22Rv1 (cell line): ENCODE measurements around the gene CPNE2.

ENCODE experiments used
- ZFX ChIP-seq: fragments of 450-650 bp; IDR thresholded peaks from 2 replicates; pipeline ENCODE4 v1.6.1; 2017; ENCODE audit warnings: antibody characterized with exemption, borderline replicate concordance
- TF ChIP-seq, protein P1 (sequence below): fragments of 450-650 bp; IDR thresholded peaks from 2 replicates; pipeline ENCODE4 v1.5.1; 2017; ENCODE audit warnings: mild to moderate bottlenecking

DNA sequence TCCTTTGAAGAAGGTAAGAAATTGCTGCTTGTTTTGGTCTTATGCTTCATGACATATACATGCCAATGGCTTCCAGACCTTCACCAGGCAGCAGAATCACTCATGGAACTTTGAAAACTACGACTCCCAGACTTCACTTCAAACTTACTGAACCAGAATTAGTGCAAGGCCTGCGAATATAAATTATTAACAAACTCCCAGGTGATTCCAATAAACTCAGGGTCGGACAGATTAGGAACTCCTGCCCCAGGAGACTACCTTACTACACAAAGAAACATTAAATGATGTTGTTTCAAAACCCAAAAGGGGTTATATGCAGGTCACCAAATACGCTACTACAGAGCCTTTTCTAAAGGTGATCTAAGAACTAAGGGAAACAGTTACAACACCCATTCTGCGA lies 73.1 kb downstream of the CPNE2 start:
- TF ChIP-seq, protein P1, sequence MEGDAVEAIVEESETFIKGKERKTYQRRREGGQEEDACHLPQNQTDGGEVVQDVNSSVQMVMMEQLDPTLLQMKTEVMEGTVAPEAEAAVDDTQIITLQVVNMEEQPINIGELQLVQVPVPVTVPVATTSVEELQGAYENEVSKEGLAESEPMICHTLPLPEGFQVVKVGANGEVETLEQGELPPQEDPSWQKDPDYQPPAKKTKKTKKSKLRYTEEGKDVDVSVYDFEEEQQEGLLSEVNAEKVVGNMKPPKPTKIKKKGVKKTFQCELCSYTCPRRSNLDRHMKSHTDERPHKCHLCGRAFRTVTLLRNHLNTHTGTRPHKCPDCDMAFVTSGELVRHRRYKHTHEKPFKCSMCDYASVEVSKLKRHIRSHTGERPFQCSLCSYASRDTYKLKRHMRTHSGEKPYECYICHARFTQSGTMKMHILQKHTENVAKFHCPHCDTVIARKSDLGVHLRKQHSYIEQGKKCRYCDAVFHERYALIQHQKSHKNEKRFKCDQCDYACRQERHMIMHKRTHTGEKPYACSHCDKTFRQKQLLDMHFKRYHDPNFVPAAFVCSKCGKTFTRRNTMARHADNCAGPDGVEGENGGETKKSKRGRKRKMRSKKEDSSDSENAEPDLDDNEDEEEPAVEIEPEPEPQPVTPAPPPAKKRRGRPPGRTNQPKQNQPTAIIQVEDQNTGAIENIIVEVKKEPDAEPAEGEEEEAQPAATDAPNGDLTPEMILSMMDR = no peak
- no peak for TF ChIP-seq ZFX
